Parathyroid adenoma (tissue), 2 donors: ENCODE results near the gene SSU72.
A peak's percentile ranks its signal among the peaks of the same experiment; 100 is the strongest.

Experiments
- H2AFZ ChIP-seq: fragments of 300-600 bp; sonication (generic); one replicate; pipeline ENCODE4 v1.7.0; 2017; ENCODE audit warnings: antibody characterized with exemption, mild to moderate bottlenecking
- H3K27ac ChIP-seq: fragments of 300-600 bp; sonication (generic); one replicate; pipeline ENCODE4 v1.7.0; 2017
- H3K27me3 ChIP-seq: fragments of 300-600 bp; sonication (generic); one replicate; pipeline ENCODE4 v1.7.0; 2017; ENCODE audit warnings: low read length; ENCODE audit not compliant: control insufficient read depth, insufficient read depth
- H3K36me3 ChIP-seq: fragments of 300-600 bp; sonication (generic); one replicate; pipeline ENCODE4 v1.7.0; 2017; ENCODE audit warnings: low read length; ENCODE audit not compliant: control insufficient read depth, insufficient read depth
- H3K4me1 ChIP-seq: fragments of 300-600 bp; sonication (generic); one replicate; pipeline ENCODE4 v1.7.0; 2017; ENCODE audit warnings: control low read depth
- H3K4me2 ChIP-seq: fragments of 300-600 bp; sonication (generic); one replicate; pipeline ENCODE4 v1.7.0; 2017; ENCODE audit warnings: low read length
- H3K4me3 ChIP-seq: fragments of 300-600 bp; sonication (generic); one replicate; pipeline ENCODE4 v1.7.0; 2017; ENCODE audit warnings: low read depth, low read length
- H3K79me2 ChIP-seq: fragments of 300-600 bp; sonication (generic); one replicate; pipeline ENCODE4 v1.7.0; 2017; ENCODE audit warnings: control low read depth
- H3K9ac ChIP-seq: fragments of 300-600 bp; sonication (generic); one replicate; pipeline ENCODE4 v1.7.0; 2017; ENCODE audit warnings: mild to moderate bottlenecking
- H3K9me3 ChIP-seq: fragments of 300-600 bp; sonication (generic); one replicate; pipeline ENCODE4 v1.7.0; 2017; ENCODE audit warnings: low read length; ENCODE audit not compliant: control insufficient read depth
- TF ChIP-seq, protein P1 (sequence below): fragments of 300-600 bp; sonication (generic); IDR thresholded peaks from one replicate; pipeline ENCODE4 v1.7.0; 2017; ENCODE audit warnings: antibody characterized with exemption, mild to moderate bottlenecking
- donor health status: primary hyperparathyroidism.

SSU72 gene

DNA sequence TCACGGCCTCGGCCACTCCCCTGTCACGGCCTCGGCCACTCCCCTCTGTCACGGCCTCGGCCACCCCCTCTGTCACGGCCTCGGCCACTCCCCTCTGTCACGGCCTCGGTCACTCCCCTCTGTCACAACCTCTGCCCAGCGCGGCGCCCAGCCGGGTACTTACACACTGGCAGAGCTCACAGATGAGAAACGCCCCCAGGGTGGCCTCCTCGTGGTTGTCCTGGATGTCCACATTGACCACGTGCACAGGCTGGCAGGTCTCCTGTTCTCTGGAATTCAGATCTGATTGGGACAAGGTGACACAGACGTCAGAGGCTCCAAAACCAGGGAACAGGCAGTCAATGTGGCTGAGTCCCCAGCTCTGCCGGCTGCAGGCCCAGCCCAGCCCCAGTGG is 31.0 kb downstream of the SSU72 start:
- Histone ChIP-seq H3K4me2 (no peak overlapping the region), H3K9ac (no peak overlapping the region), H3K79me2 (peaks cover 4% of the 10 kb centered on the region), H3K36me3 (no peaks in the 10 kb centered on the region), H3K27ac (no peak overlapping the region), H2AFZ (no peak overlapping the region), H3K4me3 (no peak overlapping the region), H3K9me3 (no peaks in the 10 kb centered on the region), H3K27me3 (no peaks in the 10 kb centered on the region), H3K4me1 (no peaks in the 10 kb centered on the region)
- TF ChIP-seq, protein P1, sequence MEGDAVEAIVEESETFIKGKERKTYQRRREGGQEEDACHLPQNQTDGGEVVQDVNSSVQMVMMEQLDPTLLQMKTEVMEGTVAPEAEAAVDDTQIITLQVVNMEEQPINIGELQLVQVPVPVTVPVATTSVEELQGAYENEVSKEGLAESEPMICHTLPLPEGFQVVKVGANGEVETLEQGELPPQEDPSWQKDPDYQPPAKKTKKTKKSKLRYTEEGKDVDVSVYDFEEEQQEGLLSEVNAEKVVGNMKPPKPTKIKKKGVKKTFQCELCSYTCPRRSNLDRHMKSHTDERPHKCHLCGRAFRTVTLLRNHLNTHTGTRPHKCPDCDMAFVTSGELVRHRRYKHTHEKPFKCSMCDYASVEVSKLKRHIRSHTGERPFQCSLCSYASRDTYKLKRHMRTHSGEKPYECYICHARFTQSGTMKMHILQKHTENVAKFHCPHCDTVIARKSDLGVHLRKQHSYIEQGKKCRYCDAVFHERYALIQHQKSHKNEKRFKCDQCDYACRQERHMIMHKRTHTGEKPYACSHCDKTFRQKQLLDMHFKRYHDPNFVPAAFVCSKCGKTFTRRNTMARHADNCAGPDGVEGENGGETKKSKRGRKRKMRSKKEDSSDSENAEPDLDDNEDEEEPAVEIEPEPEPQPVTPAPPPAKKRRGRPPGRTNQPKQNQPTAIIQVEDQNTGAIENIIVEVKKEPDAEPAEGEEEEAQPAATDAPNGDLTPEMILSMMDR: no peak

DNA sequence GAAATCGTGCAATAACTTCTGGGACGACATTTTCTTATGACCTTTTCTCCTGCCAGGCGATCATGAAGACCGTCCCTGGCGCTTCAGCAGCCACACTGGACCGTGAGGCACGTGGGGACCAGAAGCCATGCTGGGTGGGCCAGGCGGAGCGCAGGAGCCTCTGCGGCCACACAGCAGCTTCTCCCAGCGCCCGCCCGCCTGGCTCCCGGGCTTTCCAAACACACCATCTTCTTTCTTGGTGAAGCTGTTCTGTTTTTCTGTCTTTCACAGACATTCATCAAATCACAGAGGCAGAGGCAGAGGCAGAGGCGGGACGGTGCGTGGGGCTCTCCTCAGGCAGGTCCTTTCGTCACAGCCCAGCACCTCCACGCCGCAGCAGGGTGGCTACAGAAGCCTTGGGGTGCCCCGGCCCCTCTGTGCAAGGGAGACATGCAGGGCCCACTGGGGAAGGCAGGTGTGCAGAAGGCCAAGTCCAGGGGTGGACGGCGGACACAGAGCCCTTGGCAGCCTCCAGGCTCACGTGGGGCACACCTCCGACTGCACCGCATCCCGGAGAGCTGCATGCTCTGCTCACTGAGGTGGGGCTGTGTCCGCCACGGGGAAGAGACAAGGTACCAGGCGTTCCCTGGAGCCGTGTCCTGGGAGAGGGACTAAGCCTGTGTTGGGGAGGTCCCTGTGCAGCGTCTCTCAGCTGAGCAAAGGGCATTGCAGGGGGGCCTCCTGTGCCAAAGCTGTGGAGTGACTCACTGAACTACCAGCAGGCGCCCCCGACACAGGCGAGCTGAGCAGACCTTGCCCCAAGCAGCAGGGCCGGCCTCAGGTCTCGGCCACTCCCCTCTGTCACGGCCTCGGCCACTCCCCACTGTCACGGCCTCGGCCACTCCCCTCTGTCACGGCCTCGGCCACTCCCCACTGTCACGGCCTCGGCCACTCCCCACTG is 31.6 kb downstream of the SSU72 start:
- Histone ChIP-seq H3K79me2 (peaks cover 4% of the 10 kb centered on the region), H3K27me3 (no peaks in the 10 kb centered on the region), H2AFZ (no peak overlapping the region), H3K36me3 (no peaks in the 10 kb centered on the region), H3K4me2 (no peak overlapping the region), H3K4me3 (no peak overlapping the region), H3K27ac (no peak overlapping the region), H3K9me3 (no peaks in the 10 kb centered on the region), H3K4me1 (no peaks in the 10 kb centered on the region), H3K9ac (no peak overlapping the region)
- TF ChIP-seq, protein P1: no peak

DNA sequence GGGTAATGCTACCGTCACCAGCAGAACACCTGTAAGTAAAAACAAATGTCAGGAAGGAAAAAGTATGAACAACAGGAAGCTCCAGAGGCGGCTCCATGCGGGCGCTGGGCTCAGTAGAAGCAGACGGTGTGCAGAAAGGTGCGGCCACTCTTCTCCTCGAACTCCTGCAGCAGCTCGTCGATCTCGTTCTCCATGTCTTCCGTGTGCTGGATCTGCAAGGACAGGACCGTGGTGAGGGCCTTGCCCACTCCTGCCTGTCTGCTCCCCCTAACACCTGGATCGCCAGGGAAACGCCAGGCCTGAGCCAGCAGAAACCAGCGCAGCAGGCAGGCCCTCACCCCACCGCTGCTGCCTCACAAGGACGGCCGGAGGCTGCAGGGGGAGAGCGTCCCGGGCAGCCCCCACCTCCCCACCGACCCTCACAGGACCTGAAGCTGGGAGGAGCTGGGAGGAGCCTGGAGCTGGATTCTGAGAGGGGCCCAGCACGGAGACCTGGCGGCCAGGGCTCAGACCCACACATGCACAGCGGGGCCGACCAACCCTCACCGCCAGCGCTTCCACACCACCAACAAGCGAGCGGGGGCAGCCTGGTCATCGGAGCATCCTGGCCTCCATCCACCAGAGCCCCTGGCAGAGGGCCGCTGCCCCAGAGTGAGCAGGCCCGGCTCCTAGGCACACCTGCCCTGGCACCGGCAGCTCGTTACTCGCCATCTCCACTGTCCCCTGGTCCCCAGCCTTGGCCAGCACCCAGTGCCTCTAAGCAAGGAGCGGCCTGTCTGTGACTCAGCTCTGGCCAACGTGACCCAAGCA is 32.5 kb downstream of the SSU72 start:
- TF ChIP-seq, protein P1: no peak
- Histone ChIP-seq H3K4me3 (no peak overlapping the region), H3K79me2 (peaks cover 4% of the 10 kb centered on the region), H3K9me3 (no peaks in the 10 kb centered on the region), H3K9ac (no peak overlapping the region), H3K4me2 (no peak overlapping the region), H3K27me3 (no peaks in the 10 kb centered on the region), H3K36me3 (no peaks in the 10 kb centered on the region), H2AFZ (no peak overlapping the region), H3K27ac (no peak overlapping the region), H3K4me1 (no peaks in the 10 kb centered on the region)

DNA sequence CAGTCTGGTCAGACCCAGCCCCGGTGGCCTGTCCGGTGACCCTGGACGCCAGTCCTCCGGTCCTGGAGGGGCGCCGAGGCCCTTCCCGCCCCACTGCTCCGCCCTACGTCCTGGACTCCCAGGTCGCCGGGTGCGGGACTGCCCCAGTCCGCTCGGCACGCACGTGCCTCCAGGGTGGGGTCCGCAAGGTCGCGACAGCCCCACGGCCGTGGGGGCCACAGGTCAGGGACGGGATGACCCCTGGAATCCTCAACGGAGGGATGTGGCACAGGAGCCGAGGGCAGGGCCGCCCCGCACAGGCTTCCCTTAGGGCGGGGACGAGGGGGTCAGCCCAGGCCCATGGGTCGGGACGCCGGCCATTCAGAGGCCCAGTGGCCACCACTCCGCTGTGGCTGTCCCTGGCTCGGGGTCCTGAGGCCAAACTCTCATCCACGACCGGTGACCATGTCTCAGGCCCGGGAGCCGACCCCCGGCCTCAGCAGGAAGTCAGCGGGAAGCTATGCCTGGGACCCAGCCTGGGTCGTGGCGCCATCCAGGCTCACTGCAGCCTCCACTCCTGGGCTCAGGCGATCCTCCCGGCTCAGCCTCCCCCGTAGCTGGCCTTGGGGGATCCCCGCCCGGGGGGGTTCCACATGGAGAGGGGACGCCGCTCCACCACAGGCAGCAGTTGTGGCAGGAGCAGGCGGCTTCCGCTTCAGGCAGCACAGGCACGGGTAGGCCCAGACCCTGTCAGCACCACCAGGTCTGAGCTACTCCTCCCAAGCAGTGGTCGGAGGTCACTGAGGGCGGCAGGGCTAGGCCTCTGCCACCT is 33.6 kb downstream of the SSU72 start:
- H3K4me3 ChIP-seq: peak overlapping the region; percentile 34
- H3K9ac ChIP-seq: no peak overlapping the region
- H3K4me2 ChIP-seq: peak overlapping the region; percentile 59
- no peak overlapping the region for H3K27ac ChIP-seq
- no peaks in the 10 kb centered on the region for H3K4me1 ChIP-seq
- H3K36me3 ChIP-seq: no peaks in the 10 kb centered on the region
- TF ChIP-seq, protein P1: no peak
- H3K79me2 ChIP-seq: peaks cover 4% of the 10 kb centered on the region
- H2AFZ ChIP-seq: peak overlapping the region; percentile 22
- no peaks in the 10 kb centered on the region for H3K27me3 ChIP-seq
- no peaks in the 10 kb centered on the region for H3K9me3 ChIP-seq
